ENCODE measurements around the gene SECISBP2L.

Gene SECISBP2L

DNA sequence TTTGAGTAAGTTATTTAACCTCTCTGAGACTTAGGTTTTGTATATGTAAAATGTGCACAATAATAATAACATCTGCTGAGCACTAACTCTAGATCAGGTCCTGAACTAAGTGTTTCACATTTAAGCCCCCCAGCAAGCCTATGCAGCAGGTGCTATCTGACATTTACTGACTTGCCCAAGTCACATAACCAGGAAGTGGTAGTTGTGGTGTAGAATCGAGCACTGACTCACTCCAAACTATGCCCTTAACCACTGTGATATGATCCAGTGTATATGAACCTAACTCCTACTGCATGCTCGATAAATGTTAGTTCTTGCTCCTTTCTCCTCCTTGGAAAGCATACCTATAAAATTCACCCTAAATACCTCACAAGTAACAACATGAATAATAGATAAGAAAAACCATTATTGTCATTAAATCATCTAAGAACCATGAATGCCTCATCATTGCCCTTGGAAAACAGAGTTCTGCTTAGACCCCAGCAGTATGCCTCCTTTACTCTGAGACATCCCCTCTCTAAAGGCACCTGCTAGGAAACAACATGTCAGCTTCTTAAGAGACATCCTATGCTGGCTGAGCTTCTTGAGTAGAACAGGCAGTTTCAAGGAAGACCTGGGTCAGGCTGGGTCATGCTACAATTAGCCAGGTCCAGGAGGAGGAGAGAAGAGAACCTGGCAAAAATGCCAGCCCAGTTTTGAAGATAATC, 79.5 kb downstream of the SECISBP2L start:
- no peak for DNase-seq (ENCODE audit: low spot score)

GRCh38 chr15:48965972-48966371, 80.3 kb downstream of the SECISBP2L start:
- no peak for DNase-seq (ENCODE audit: low spot score)

- no peak for DNase-seq (ENCODE audit: low spot score)
Measured at GRCh38 chr15:48964898-48965297, 81.3 kb downstream of the SECISBP2L start.

GRCh38 chr15:48963524-48964113, 82.6 kb downstream of the SECISBP2L start, which contains the start of gene SHC4:
TSS of gene SHC4 (minus strand) at chr15:48963919. CDS start at chr15:48963015, 904 bp downstream.
- DNase-seq (ENCODE audit: low spot score) = peak; percentile 67

DNA sequence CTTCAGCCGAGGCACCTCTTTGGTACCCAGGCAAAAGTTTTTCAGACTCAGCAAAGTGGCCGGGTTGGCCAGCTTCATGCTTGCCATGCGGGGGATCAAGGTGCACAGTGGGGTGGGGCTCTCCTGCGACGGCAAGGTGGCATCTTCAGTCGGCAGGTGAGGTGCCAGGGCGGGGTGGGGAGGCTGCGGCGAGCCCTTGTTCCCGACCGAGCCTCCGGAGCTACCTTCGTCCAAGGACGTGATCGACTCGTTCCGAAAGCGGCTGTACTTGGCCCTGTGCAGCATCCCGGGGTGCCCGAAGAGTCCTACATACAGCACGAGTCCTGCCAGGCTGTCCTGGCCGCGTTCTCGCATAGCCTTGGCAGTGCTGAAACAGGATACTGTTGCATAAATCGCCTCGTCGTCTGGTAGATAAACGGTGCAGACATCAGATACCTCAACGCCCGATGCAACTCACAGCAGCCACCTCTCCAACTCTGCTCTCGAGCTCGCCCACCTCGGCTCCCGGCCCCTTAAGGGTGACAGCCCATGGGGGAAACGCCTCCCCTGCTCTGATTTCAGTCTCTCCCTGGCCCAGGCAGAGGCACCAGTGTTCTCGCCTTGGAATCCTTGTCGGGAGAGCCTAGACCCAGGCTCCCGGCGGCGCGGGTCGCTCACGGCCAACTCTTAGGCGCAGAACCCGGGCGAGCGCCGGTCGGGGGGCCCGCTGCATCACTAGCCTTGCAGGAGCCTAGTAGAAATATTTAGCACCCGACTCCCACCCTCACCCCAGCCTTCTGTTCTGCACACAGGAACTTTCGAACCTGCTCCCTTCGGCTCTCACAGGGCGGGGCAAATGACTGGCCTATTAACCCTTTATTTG, 83.4 kb downstream of the SECISBP2L start:
- peak; percentile 41 for DNase-seq (ENCODE audit: low spot score)

GRCh38 chr15:48955967-48956366, 90.3 kb downstream of the SECISBP2L start:
- DNase-seq (ENCODE audit: low spot score) = no peak

DNA sequence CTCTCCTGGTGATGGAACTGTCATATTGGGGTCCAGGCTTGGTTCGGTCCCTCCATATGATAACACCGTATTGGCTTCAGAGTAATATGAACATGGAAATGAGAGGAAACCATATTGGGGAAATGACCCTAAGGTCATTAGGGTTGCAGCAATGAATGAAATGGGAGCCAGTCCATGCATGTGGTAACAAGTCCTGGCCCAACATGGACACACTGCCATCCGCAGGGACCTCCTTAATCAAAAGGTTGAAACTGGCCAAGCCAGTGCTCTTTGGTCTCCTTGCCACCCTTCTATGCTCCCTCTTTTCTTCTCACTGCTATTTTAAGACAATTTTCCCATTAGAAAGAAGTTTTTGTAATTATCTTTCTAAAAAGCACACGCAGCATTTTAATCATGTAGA, 90.9 kb downstream of the SECISBP2L start:
- no peak for DNase-seq (ENCODE audit: low spot score)

DNA sequence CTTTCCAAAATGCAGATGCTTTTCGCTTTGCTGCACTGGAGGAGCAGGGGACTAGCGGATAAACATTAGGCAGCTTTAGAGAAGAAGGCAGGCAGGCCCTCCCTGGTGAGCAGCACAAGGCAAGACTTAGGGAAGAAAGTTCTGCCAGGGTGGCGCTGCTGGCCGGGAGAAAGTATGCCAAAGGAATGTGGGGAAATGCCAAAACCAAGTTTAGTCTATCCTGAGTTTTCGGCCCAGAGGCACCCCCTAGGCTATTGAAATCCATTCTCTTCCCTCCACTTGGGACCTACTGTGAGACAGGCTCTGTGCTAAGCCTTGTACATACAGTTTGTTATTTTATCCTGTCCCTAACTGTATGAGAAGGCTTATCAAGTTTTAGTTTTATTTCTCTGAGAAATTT, 91.7 kb downstream of the SECISBP2L start:
- DNase-seq (ENCODE audit: low spot score) = peak; percentile 29

- DNase-seq (ENCODE audit: low spot score) = no peak
Measured at GRCh38 chr15:48946840-48947187, 99.4 kb downstream of the SECISBP2L start.

DNA sequence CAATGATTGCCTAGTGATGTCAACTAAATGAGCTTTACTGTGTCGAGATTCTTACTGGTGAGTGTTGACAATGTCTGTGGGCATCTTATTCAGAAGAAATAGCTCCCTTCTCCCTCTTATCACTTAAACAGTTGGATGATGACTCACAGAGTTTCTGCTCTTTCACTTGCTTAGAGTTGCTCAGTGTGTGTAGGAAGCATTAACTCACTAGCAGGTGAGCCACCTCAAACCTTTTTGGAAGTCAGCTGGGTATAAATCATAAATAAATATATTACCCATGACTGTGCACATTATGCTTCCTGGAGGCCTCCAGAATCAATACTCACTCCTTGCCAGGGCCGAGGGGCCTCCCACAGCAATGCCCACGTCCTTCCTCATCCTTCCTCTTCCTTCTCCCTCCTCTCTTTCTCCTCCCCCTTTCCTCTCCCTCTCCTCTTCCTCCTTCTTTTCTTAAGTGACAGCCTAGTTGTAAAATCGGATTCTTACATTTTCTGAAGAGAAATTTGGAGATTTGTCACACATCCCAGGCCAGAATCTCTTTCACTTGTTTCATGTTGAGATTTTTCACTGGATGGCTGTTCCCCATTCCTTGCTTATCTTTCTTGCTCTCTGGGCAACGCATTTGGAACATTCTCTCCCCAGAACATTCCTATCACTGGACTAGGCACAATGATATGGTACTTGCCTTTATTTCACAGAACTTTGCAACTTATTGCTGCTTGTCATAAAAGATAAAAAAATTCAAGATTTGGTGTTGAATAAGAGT, 100.0 kb downstream of the SECISBP2L start:
- DNase-seq (ENCODE audit: low spot score) = no peak

- no peak for DNase-seq (ENCODE audit: low spot score)
Measured at GRCh38 chr15:48945386-48945785, 100.9 kb downstream of the SECISBP2L start.

DNA sequence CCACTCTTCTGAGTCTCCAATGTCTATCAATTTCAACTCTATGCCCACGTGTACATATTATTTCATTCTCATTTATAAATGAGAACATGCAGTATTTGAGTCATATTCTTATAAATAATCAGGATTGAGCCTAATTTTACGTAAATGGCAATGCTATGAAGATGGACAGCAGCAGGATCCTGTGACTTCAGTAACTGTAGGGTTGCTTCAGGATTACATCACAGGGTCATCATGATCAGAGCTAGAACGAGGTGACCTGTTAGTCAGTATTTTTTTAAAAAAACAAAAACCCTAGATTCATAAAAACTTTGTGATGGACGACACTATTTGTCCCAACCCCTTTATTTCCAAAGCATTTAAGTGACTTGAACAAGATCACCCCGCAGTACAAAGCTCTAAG, 104.3 kb downstream of the SECISBP2L start:
- DNase-seq (ENCODE audit: low spot score) = no peak

DNA sequence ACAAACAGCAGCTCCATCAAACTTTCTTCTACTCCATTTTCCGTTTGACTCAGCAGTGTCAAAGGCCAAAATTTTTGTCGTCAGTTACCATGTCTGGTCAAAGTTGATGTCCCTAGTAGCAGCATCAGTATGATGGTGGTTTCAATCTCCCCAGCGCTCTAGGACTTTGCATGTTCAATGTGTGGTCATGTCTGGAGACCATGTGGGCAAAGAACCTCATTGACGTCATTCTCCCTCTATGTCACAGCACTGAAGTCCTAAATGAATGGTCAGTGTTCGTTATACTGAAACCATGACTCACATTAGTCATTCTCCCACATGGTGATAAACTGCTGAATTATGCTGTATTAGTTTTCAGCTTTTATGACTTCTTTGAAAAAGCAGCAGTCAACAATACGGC, 105.7 kb downstream of the SECISBP2L start:
- DNase-seq (ENCODE audit: low spot score) = no peak

DNA sequence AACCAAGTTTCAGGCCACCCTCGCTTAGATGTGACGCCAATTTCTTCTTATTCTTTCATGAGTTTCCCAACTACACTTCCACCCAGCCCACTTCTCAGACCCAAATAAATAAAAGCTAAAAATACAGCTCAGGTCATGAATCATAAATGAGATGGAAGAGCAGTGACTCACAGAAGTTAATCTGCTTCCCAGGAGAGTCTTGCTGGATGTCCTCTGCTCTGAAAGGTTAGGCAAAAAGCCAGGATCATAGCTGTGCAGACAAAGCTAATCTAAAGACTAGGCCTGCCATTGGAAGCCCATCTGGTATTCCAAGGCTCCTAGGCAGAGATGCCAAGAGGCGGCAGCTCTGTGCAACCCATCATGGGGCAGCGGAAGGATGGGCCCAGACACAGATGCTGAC, 106.6 kb downstream of the SECISBP2L start:
- DNase-seq (ENCODE audit: low spot score) = no peak

Data from iPS-NIHi11 (cell line).